K562 (cell line): ENCODE measurements around the gene SLC7A14. TPM values are rescaled to one million over a fixed set of nuclear protein-coding genes. Genes with fewer than 3 reads are reported as not detected.

ENCODE experiments used
- ATAC-seq: fragments of 200-7000 bp; cut with Tn5 transposase; 3 replicates; pipeline ENCODE4 v1.9.1; 2020; ENCODE audit warnings: moderate library complexity
- BruUV-seq: library from RNA; stranded (reverse); fragments of 400-500 nt; replicated peaks from 2 replicates; lab custom pipeline; 2021; lab: Mats Ljungman, UMichigan
- CTCF ChIA-PET: fragments of 300-600 bp; formaldehyde crosslinking; extraction: SDS; loops from one replicate; lab custom pipeline; 2021; ENCODE audit warnings: low intra/inter-chr PET ratio; lab: Yijun Ruan, JAX
- POLR2A ChIA-PET: fragments of 300-600, 350-650 bp; sonication (Branson Sonifier 250); formaldehyde crosslinking; extraction: SDS; loops from one replicate; lab custom pipeline; 2021; ENCODE audit warnings: antibody characterized with exemption, inconsistent platforms; lab: Yijun Ruan, JAX
- DNase-seq, 4 experiments: peaks; one replicate each; pipeline versions ENCODE4 v3.0.0 to v3.0.0-alpha.2; 2011 to 2018; ENCODE audit warnings: low spot score in 3 of 4, mixed read lengths in 3 of 4; ENCODE audit errors: extremely low read depth in 1 of 4
- FAIRE-seq: peaks from 2 replicates; lab custom pipeline; 2011; peaks lifted over from hg19 to GRCh38; lab: Jason Lieb, UNC
- H2AFZ ChIP-seq: 2 replicates; pipeline ENCODE4 v1.6.0; 2011; ENCODE audit warnings: low read depth, low read length, control low read depth, inconsistent platforms
- H3K27ac ChIP-seq: fragments of 200-600 bp; 3 replicates; pipeline ENCODE4 v1.8.0; 2011; ENCODE audit warnings: low read depth, mild to moderate bottlenecking, control low read depth, inconsistent platforms, low read length, moderate library complexity, mixed read lengths; ENCODE audit errors: extremely low read depth
- H3K27me3 ChIP-seq, 2 experiments: fragments of 300-600 bp in 1 of 2; 2 replicates in 1 of 2; 3 replicates in 1 of 2; pipeline versions ENCODE4 v1.6.0 to v1.8.0; 2011; ENCODE audit warnings: inconsistent platforms in 2 of 2, low read length in 2 of 2, mild to moderate bottlenecking in 1 of 2, mixed read lengths in 1 of 2, moderate library complexity in 1 of 2; ENCODE audit not compliant: control insufficient read depth in 2 of 2, insufficient read depth in 2 of 2
- H3K36me3 ChIP-seq: fragments of 300-600 bp; 3 replicates; pipeline ENCODE4 v1.8.0; 2011; ENCODE audit warnings: mild to moderate bottlenecking, low read length, inconsistent platforms; ENCODE audit not compliant: control insufficient read depth, insufficient read depth
- H3K4me1 ChIP-seq, 2 experiments: fragments of 200-600 bp in 1 of 2; replicated peaks in 1 of 2; 2 replicates in 1 of 2; 3 replicates in 1 of 2; pipeline versions ENCODE4 v1.5.1 to v1.8.0; 2011; ENCODE audit warnings: inconsistent platforms in 2 of 2, low read length in 2 of 2, mild to moderate bottlenecking in 1 of 2, mixed read lengths in 1 of 2, moderate library complexity in 1 of 2; ENCODE audit not compliant: control insufficient read depth in 2 of 2, insufficient read depth in 2 of 2
- H3K4me2 ChIP-seq: 2 replicates; pipeline ENCODE4 v1.6.1; 2011; ENCODE audit warnings: low read length, control low read depth, inconsistent platforms, mixed read lengths; ENCODE audit not compliant: insufficient read depth
- H3K4me3 ChIP-seq: fragments of 200-600 bp; sonication (generic), shearing (Covaris generic); 2 replicates; pipeline ENCODE4 v1.5.1; 2016; ENCODE audit warnings: control low read depth, inconsistent platforms
- H3K79me2 ChIP-seq: fragments of 200-600 bp; 3 replicates; pipeline ENCODE4 v1.8.0; 2011; ENCODE audit warnings: low read length, inconsistent platforms; ENCODE audit not compliant: control insufficient read depth, insufficient read depth
- H3K9ac ChIP-seq, 2 experiments: 2 replicates each; pipeline versions ENCODE4 v1.6.0 to v1.6.1; 2011; ENCODE audit warnings: low read depth in 2 of 2, low read length in 2 of 2, control low read depth in 1 of 2, inconsistent platforms in 1 of 2, mild to moderate bottlenecking in 1 of 2, mixed read lengths in 1 of 2; ENCODE audit not compliant: insufficient read depth in 1 of 2
- H3K9me1 ChIP-seq: one replicate; pipeline ENCODE4 v1.6.0; 2011; ENCODE audit warnings: inconsistent platforms, mild to moderate bottlenecking, low read length, moderate library complexity; ENCODE audit not compliant: control insufficient read depth, insufficient read depth
- H3K9me3 ChIP-seq: replicated peaks from 2 replicates; pipeline ENCODE4 v1.5.1; 2011; ENCODE audit warnings: low read depth, low read length, inconsistent platforms; ENCODE audit not compliant: control insufficient read depth, insufficient read depth
- H4K20me1 ChIP-seq: replicated peaks from 2 replicates; pipeline ENCODE4 v1.6.1; 2011; ENCODE audit warnings: low read length, inconsistent platforms, mixed read lengths; ENCODE audit not compliant: control insufficient read depth, insufficient read depth
- ARID3A ChIP-seq: IDR thresholded peaks from 2 replicates; pipeline ENCODE4 v1.6.1; 2012; ENCODE audit warnings: low read depth, low read length, improper control_type of control experiment, borderline replicate concordance
- EHMT2 ChIP-seq: fragments of 450-650 bp; IDR thresholded peaks from 2 replicates; pipeline ENCODE4 v1.6.1; 2018; ENCODE audit warnings: antibody characterized with exemption
- FOXK2 ChIP-seq, 2 experiments: fragments of 450-650 bp; IDR thresholded peaks in 1 of 2; conservative IDR thresholded peaks in 1 of 2; 2 replicates each; pipeline ENCODE4 v1.6.1; 2016; ENCODE audit warnings: low read depth in 2 of 2, mild to moderate bottlenecking in 1 of 2
- MIER1 ChIP-seq: fragments of 450-650 bp; IDR thresholded peaks from 2 replicates; pipeline ENCODE4 v1.6.1; 2016; ENCODE audit warnings: antibody characterized with exemption, mild to moderate bottlenecking, low read depth
- POLR2B ChIP-seq: fragments of 450-650 bp; IDR thresholded peaks from 2 replicates; pipeline ENCODE4 v1.6.1; 2018; ENCODE audit warnings: low read depth; ENCODE audit not compliant: partially characterized antibody
- REST ChIP-seq, 2 experiments: fragments of 450-650 bp; formaldehyde crosslinking in 1 of 2; IDR thresholded peaks; 2 replicates each; pipeline versions ENCODE4 v1.4.0 to v1.6.1; 2014 to 2020; ENCODE audit warnings: mild to moderate bottlenecking in 2 of 2, borderline replicate concordance in 1 of 2, low read depth in 1 of 2
- ZC3H11A ChIP-seq: IDR thresholded peaks from 2 replicates; pipeline ENCODE4 v1.6.1; 2012; ENCODE audit warnings: low read depth, low read length, improper control_type of control experiment
- ZNF282 ChIP-seq: sonication (generic); formaldehyde crosslinking; IDR thresholded peaks from 2 replicates; pipeline ENCODE4 v1.8.1; 2023; ENCODE audit warnings: missing genetic modification reagents
- ZNF589 ChIP-seq: fragments of 200-800 bp; sonication (Bioruptor generic); IDR thresholded peaks from 2 replicates; pipeline ENCODE4 v1.6.1; 2016; ENCODE audit warnings: low read depth, missing genetic modification characterization, missing compliant biosample characterization
- WGBS: fragments of 100-300 bp; shearing (Covaris generic); methylation state at CpG from one replicate; pipeline ENCODE4 v1.1.6; 2016; ENCODE audit warnings: low coverage, mixed read lengths; ENCODE audit not compliant: insufficient coverage; ENCODE audit errors: missing lambda C conversion rate; 5-methylcytosine and 5-hydroxymethylcytosine counted together
- in situ Hi-C: fragments of 300-500 bp; cut with MboI; formaldehyde crosslinking; loops from 4 replicates; pipeline ENCODE4 v1.15.0; 2018; ENCODE audit warnings: inconsistent platforms, mixed read lengths
- intact Hi-C: fragments of 100-400 bp; cut with micrococcal nuclease; formaldehyde crosslinking; loops from 2 replicates; pipeline ENCODE4 v1.14.2; 2022
- polyA plus RNA-seq, 8 experiments: library from polyadenylated mRNA; depleted of rRNA in 4 of 8; stranded (reverse) in 5 of 8; unstranded in 3 of 8; fragments of >200 nt; fragmentation: Nextera tagmentation in 2 of 8; fragmentation: Illumina TruSeq in 1 of 8; extraction: Ambion mirVana in 2 of 8; extraction: Trizol in 1 of 8; gene quantifications; 2 replicates each; pipeline versions ENCODE4 v1.2.1 to v1.2.3, GENCODE V29; 2011 to 2014; ENCODE audit warnings: inconsistent platforms in 1 of 8, missing spikeins in 1 of 8
- total RNA-seq, 7 experiments: library from RNA; depleted of rRNA in 6 of 7; stranded (reverse); fragments of >200 nt in 6 of 7; fragmentation: Illumina TruSeq in 2 of 7; extraction: Trizol in 2 of 7; gene quantifications; 2 replicates each; pipeline versions ENCODE4 v1.2.1 to v1.2.3, GENCODE V29; 2011 to 2021; ENCODE audit warnings: low replicate concordance in 1 of 7
- TF ChIP-seq, protein P1 (sequence below): sonication (generic); formaldehyde crosslinking; IDR thresholded peaks from 2 replicates; pipeline ENCODE4 v1.8.1; 2023; ENCODE audit warnings: mild to moderate bottlenecking, missing genetic modification reagents, moderate library complexity

Gene SLC7A14
- total and polyA plus RNA-seq, 9 of the 15 experiments (the other 6 are each of a cell fraction or from before 2014, with no cell fraction given): not detected

DNA sequence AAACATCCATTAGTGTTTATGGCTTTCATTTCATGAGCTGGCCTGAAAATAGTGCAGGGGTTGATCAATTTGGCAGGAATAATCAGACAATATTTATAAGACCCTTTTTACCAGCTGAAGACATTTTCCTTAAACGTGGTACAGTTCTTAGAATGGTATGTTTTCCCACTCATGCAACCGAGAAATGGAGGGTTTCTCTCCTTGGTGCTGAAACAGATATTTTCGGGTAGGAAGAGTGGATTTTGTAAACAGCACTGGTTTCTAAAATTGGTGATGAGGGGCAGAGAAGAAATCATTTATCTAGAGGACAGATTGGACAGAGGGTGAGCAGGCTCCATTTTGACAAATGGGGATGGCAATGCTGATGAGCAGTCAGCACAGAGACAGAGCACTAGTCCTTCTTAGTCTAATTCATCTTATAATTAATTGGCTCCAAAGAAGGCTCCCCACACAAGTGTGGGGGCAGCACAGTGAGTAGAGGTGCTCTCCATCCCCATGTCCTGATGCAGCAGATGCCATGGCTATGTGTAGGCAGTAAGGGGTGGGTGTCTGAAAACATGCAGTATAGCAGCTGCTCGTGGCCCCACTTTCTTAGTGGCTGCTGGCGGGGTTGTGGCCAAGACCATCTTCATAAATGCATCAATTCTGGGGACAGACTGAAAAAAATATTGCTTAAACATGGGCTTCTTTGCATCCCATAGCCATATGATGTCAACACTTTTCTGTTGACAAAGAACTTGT lies 18.1 kb upstream of the SLC7A14 start:
- no peaks in the 10 kb centered on the region for H3K79me2 ChIP-seq
- no peak overlapping the region for H3K27ac ChIP-seq
- H3K4me2 ChIP-seq: no peak overlapping the region
- H3K4me1 ChIP-seq: no peaks in the 10 kb centered on the region
- DNase-seq (no peak), FAIRE-seq (peak; percentile 44), ATAC-seq (no peak)
- H3K4me3 ChIP-seq: no peak overlapping the region
- in situ Hi-C loops (no loop called here), intact Hi-C loops (no loop called here)
- CTCF ChIA-PET: no interaction called here
- no TSS peak for BruUV-seq
- H3K9me1 ChIP-seq: no peaks in the 10 kb centered on the region
- H2AFZ ChIP-seq: no peak overlapping the region
- no peaks in the 10 kb centered on the region for H3K27me3 ChIP-seq
- H4K20me1 ChIP-seq: no peaks in the 10 kb centered on the region
- TF ChIP-seq EHMT2 (peak; percentile 93), ZC3H11A (no peak), MIER1 (peak; percentile 82), FOXK2 (conservative IDR thresholded peaks at IDR 0.05 in 1 of 2, IDR thresholded peaks at IDR 0.05 in 1 of 2; ENCODE audit: low read depth in 2 of 2) (0 out of 4 replicates have a peak, but pooled peaks of 1 of the 2 experiments have one; percentile 28), ARID3A (no peak), ZNF589 (CRISPR knock-in tag) (no peak), POLR2B (no peak), REST (IDR thresholded peaks at IDR 0.05; ENCODE audit: borderline replicate concordance) (peak; percentile 96), REST (CRISPR knock-in tag; IDR thresholded peaks at IDR 0.05; ENCODE audit: low read depth) (peak; percentile 76; the same call in 1 of the 2 replicates), ZNF282 (no peak)
- TF ChIP-seq, protein P1, sequence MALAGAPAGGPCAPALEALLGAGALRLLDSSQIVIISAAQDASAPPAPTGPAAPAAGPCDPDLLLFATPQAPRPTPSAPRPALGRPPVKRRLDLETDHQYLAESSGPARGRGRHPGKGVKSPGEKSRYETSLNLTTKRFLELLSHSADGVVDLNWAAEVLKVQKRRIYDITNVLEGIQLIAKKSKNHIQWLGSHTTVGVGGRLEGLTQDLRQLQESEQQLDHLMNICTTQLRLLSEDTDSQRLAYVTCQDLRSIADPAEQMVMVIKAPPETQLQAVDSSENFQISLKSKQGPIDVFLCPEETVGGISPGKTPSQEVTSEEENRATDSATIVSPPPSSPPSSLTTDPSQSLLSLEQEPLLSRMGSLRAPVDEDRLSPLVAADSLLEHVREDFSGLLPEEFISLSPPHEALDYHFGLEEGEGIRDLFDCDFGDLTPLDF (CRISPR knock-in tag): no peak
- POLR2A ChIA-PET: interaction anchor here (0.6 to 0.8 kb wide), 2 partner anchors 24 to 441 kb away, joined by 3 to 4 read pairs; no protein-coding TSS in a partner anchor
- 1% methylated on average over 5 of the region's 5 CpGs for WGBS
- H3K36me3 ChIP-seq: no peaks in the 10 kb centered on the region
- H3K9me3 ChIP-seq: no peaks in the 10 kb centered on the region
- no peak overlapping the region for H3K9ac ChIP-seq
